GM12875 (cell line): ENCODE data around the gene OAS1.

Source experiments
- H3K4me3 ChIP-seq: one replicate; pipeline ENCODE4 v1.5.1; 2011; ENCODE audit warnings: low read depth, low read length, control low read depth
- TF ChIP-seq, protein P1 (sequence below): IDR thresholded peaks from 2 replicates; pipeline ENCODE4 v1.5.1; 2011; ENCODE audit warnings: low read depth, mild to moderate bottlenecking, control low read depth, inconsistent platforms, low read length, moderate library complexity, borderline replicate concordance; ENCODE audit not compliant: insufficient read depth

The OAS1 gene

DNA sequence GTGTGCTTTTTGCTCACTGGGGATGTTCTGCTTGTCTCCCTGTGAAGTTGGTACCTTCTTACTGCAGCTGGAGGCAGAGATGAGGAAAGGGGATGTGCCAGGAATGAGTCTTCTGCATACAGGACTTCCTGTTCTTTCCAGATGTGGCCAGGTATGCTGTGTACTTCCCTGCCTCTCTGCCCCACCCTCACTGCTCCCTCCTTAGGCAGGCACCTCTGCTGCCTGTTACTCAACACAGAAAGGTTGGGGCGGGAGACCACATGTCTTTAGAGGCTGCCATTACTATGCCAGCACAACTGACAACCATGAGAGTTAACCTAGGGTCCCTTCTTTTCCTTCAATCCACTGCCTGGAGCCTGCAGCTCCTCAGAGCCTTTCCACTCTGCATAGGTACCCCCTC is 29.5 kb downstream of the OAS1 start:
- TF ChIP-seq, protein P1, sequence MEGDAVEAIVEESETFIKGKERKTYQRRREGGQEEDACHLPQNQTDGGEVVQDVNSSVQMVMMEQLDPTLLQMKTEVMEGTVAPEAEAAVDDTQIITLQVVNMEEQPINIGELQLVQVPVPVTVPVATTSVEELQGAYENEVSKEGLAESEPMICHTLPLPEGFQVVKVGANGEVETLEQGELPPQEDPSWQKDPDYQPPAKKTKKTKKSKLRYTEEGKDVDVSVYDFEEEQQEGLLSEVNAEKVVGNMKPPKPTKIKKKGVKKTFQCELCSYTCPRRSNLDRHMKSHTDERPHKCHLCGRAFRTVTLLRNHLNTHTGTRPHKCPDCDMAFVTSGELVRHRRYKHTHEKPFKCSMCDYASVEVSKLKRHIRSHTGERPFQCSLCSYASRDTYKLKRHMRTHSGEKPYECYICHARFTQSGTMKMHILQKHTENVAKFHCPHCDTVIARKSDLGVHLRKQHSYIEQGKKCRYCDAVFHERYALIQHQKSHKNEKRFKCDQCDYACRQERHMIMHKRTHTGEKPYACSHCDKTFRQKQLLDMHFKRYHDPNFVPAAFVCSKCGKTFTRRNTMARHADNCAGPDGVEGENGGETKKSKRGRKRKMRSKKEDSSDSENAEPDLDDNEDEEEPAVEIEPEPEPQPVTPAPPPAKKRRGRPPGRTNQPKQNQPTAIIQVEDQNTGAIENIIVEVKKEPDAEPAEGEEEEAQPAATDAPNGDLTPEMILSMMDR = no peak
- H3K4me3 ChIP-seq = no peak overlapping the region

GRCh38 chr12:112936927-112937326 is 30.2 kb downstream of the OAS1 start:
- TF ChIP-seq, protein P1 = no peak
- H3K4me3 ChIP-seq = no peak overlapping the region

DNA sequence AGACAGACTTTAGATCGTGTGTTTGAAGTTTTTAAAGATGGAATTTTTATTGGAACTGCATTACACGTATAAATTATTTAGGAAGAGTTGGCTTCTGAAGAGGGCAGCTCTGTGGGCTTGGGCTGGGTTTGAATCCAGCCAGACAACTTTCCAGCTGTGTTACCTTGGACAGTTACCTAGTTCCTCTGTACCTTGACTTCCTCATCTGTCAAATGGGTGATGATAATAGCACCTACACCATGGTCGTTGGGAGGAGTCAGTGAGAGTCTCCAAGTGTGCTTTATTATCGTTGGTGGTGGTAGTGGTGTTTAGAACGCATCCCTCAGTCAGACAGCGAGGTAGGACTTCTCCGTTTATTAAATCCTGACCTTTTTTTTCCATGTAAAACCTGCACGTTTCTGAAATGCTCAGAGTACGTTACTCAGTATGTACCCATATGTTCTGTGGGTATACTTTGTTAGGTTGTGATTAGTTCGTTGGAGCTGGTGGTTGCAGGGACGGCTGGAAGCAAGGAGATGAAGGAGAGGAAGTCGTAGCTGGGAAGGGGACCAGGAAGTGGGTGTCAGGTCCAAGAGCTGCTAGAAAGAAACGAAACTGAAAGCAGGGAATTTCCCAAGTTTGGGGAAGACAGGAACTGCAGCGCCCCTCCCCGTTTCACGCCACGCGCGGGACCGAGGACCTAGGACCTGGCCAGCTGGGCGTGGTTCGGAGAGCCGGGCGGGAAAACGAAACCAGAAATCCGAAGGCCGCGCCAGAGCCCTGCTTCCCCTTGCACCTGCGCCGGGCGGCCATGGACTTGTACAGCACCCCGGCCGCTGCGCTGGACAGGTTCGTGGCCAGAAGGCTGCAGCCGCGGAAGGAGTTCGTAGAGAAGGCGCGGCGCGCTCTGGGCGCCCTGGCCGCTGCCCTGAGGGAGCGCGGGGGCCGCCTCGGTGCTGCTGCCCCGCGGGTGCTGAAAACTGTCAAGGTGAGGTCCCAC is 31.3 kb downstream of the OAS1 start, which contains the start of gene OAS3:
Gene OAS3 (plus strand): TSS at position 734 of the 979 bp plus-strand sequence. CDS start 57 bp downstream, at position 791.
- TF ChIP-seq, protein P1 = no peak
- H3K4me3 ChIP-seq = peak within 1 kb of the TSS; percentile 47

DNA sequence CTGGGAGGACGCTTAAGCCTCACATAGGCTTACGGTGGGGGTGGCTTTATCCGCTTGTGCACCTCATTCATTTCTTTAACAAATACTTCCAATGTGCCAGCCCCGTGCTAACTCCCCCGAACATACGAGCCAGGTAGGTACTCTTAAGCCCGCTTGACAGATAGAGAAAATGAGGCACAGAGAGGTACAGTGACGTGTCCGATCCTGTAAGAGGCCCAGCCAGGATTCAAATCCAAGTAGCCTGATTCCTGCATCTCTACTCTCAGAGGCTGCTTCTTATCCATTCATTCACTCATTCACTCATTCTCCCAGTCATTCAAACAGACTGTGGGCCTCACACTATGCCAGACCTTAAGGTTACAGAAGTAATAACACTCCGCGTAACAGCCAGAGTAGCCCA is 32.0 kb downstream of the OAS1 start:
- peak overlapping the region; percentile 47 for H3K4me3 ChIP-seq
- TF ChIP-seq, protein P1 = no peak

DNA sequence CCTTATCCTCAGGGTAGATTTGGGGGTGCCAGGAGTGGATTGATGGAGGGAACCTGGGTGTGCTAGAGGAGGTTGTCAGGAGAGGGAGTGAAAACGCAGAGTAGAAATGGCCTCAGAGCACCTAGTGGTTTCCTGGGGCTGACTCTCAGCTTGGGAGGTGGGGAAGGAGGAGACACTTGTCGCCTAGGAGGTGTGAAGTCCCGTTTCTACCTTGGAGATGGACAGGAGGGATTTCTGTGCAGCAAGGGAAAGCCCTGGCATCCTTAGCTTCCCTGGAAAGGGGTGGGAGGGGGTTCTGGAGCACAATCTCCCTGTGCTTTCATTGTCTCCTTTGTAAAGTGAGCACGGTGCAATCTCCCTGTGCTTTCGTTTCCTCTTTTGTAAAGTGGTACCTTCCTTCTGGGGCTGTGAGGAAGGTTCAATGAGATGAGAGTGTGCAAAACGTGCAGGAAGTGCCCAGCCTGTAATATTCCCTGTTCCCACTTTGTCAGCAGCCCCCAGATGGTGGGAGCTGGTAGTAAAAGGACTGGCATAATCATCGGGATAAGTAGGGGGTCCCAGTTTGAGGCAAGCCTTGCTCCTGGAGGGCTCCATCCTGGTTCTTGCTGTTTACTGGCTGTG is 33.1 kb downstream of the OAS1 start:
- H3K4me3 ChIP-seq = peak overlapping the region; percentile 42
- TF ChIP-seq, protein P1 = no peak

GRCh38 chr12:112941528-112942335 is 35.0 kb downstream of the OAS1 start:
- no peak overlapping the region for H3K4me3 ChIP-seq
- TF ChIP-seq, protein P1 = no peak
